Measurements from ENCODE around the gene RGS19.

RGS19 gene

DNA sequence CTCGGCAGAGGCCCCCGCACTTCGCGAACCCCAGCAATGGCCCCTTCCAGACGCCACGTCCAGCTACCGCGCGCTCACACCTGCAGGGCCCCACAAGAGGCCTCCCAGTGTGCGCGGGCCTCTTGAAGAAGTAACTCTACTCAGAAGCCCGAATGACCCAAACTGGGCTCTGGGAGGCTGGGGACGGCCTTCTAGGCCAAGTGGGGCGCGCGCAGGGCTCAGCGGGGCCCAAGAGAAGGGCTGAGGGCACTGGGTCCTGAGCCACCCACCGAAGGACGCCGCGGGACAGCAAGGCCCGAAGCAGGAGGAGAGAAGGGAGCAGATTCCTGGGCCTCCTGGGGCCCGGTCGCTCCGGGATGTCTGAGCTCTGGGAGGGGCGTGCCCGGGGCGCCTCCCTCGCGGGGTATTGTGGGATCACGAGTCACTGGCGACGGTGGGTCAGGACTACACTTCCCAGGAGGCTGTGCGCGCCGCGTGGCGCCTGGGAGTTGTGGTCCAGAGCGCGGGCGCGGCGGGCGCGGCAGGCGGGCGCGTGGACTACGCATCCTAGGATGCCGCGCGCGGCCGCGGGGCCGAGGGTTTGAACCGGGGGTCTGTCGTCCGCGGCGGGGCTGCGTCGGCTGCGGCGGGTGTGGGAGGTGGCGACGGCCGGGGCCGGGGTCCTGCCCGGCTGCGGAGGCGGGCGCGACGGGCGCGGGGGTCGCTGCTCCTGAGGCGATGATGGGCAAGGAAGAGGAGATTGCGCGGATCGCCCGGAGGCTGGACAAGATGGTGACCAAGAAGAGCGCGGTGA, 16.5 kb downstream of the RGS19 start, which contains the start of gene TCEA2:
TCEA2 (plus strand) TSS at position 603 of the 793 bp plus-strand sequence; CDS start at position 718, 115 bp downstream.
- DNase-seq, result peak; percentile 88

DNA sequence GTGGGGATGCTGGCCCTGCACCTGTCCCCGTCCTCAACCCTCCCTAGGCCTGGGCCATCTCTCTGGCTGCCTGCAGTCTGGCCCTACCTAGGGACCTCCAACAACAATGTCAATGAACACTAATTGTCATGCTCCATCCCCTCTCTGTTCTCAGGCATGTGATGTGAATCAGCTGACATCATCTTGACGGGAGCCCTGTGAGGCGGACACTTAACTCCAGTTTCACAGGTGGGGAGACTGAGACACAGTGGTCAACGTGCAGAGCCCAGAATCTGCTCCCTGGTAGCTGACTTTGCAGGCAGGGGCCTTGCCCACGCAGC, 17.1 kb downstream of the RGS19 start:
- no peak for DNase-seq

DNA sequence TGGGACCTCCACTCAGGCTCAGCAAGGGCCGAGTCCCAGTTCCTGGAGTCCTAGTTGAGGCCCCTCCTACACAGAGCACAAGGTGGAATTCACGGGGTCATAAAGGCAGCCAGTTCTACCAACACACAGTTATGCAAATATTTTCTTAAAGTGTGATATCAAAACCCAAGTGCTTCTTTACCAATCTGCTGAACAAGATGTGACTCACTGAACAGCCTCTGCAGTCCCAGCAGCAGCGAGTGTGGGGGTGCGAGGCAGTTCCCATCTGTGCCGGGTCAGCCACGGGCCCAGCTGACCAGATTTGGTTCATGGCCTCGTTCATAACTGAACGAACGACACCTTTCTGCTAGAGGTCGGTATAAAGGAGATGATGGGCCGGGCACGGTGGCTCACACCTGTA, 20.8 kb downstream of the RGS19 start:
- no peak for DNase-seq

DNA sequence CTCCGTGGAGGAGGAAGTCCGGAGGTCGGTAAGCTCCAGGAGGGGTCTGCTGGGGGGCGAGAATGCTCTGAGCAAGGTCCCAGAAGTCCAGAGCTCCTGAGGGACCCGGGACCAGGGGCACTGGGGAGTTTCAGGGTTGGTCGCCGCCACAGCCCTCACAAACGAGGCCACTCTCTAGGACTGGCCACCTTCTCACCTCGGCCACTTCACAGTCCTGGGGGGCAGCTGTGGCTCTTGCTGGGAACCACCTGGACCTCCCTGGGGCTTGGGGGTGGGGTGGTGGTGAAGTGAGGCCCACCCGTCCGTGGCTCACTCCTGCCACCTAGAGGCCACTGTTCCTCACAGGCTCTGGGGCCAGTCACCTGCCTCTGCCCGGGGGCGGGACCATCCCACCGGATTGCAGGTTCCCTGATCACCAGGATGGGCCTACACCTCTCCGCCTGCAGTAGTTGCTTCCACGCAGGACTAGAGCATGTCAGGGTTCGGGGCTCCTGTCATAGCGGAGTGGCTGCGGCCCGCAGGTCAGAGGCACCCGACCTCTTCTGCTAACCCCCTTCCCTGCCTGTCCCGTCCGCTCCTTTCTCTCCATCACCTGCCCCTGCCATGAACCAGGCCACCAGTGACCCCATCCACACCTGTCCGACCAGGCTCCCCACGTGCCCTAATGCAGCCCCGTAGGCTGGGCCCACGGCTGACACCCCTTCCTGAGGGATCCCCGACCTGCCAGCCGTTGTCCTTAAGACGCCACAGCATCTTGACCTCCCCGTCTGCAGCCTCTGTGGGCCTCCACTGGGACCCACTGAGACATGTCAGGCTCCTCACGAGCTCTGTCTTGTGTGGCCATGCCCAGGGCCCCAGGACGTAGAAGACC, 21.5 kb downstream of the RGS19 start:
- DNase-seq, result peak; percentile 81

DNA sequence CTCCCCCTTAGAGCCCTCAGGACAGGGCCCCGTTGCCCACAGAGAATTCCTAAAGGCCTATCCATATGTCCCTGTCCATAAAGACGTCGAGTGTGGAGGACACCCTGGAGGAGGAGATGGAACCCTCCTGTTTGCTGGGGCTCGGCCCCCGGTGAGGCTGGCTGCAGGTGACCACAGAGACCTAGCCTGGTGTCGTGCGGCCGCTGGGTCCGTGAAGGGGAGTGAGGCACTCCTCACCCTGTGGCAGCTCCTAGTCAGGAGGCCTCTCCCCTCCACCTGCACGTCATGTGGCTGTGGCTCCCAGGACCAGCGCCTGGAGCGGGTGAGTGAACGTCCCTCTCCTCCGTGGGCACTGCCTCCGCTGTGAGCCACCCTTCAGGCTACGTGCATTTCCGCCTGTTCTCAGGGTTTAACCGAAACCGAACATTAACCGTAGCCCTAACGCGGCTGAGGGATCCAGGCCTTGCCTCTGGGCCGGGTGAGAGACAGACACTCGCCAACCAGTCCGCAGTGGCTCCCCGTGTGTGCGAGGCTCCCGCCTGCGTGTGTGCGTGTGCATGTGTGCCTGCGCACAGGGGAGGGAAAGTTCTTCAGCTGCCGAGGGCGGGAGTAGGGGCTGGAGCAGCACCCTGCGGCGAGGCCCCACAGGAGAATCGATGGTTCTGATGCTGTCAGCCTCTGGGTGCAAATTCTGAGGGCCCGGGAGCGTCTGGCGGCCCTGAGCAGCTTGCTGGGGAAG, 22.3 kb downstream of the RGS19 start:
- no peak for DNase-seq

DNA sequence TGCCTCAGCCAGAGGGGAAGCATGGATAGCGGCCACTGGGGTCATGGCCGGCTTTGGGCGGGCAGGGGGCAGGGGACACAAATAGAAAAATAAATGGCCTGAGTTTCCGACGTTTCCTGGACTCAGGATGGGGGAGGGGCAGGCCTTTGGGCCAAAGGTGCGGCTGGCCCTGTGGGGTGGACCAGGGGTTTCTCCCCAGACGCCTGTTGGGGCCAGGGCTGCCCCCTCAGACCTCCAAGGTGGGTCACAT, 22.8 kb downstream of the RGS19 start:
- no peak for DNase-seq

DNA sequence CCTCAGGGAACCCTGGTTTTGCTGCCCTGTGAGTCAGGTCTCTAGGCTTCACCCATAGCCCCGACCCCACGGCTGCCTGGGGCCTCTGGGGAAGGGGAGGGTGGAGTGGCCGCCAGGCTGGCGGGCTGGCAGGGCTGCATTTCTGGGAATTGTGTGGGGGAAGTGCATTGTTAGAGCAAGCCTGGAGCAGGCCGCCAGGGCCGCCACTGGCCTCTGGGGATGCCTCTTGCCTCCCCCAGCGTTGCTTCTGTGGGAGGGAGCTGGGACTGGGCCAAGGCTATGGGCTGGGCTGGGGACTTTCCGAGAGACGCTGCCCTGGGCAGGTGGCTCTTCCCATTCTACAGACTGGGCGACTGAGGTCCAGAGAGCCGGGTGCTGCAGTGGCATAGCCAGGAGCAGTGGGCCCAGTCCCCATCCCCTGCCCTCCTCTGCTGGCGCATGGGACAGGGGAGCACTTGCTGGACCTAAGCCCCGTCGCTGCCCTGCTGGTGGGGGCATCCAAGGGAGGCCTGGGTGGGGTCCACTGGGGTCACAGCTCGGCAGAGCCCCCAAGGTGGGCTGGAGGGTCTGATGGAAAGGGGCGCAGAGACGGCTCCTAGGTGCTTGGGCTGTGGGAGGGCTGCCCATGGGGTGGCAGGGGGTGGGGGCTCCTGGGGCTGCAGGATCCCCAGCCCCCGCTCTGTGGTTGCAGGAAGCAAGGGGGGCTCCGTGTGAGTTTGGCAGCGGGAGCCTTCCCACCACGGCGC, 23.3 kb downstream of the RGS19 start:
- no peak for DNase-seq

DNA sequence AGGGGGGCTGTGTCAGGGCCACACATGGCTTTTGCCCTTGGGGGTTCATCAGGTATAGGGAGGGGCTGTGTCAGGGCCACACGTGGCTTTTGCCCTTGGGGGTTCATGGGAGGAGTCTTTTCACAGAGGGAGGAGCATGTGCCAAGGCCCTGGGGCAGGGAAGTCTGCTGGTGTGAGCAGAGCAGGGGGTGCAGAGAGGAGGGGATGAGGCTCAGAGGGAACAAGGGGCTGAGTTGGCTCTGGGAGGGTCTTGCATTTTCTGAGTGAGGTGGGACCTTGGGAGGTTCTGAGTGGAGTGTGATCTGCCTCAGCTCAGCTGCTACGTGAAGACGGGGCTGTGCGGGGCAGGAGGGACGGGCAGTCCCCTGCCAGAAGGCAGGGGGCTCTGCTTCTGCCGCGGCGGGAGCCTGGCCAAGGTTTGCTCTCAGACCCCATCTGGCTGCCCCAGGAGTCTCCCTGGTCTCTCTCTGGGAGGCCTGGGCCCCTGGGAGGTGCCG, 23.9 kb downstream of the RGS19 start:
- no peak for DNase-seq

DNA sequence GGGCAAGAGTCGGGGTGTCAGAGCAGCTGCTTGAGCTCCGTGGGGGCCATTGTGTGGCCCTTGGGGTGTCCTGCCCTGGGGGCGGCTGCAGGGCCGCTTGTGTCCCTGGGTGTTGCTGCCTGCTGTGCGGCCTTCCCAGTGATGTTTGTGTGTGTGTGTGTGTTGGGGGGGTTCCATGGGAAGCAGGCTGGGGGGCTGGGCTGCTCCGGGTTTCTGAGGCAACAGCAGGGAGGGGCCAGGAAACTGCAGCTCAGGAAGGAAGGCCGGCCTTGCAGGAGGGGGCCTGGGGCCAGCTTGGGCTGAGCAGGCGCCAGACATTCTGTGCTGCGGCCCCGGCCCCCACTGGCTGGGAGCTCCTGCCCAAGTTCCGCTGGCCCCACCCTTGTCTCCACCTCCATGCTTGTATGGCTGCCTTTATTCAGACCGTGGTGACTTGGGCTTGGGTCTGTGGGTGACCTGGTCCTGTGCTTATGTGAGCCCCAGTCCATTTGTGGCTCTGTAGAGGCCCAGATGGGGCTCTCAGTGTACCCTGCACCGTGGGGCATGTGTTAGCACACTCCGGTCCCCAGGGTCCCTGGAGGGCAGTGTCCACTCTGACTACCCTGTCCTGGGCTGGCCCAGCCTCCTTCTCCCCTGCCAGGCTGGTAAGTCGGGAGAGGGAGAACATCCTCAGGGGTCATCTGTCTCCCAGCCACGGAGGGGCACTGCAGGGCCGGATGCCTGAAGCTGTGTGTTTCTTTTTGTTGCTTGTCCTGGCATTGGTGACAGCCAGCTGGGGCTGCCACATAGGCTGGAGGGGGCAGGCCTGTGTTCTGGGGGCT, 25.3 kb downstream of the RGS19 start:
- no peak for DNase-seq

DNA sequence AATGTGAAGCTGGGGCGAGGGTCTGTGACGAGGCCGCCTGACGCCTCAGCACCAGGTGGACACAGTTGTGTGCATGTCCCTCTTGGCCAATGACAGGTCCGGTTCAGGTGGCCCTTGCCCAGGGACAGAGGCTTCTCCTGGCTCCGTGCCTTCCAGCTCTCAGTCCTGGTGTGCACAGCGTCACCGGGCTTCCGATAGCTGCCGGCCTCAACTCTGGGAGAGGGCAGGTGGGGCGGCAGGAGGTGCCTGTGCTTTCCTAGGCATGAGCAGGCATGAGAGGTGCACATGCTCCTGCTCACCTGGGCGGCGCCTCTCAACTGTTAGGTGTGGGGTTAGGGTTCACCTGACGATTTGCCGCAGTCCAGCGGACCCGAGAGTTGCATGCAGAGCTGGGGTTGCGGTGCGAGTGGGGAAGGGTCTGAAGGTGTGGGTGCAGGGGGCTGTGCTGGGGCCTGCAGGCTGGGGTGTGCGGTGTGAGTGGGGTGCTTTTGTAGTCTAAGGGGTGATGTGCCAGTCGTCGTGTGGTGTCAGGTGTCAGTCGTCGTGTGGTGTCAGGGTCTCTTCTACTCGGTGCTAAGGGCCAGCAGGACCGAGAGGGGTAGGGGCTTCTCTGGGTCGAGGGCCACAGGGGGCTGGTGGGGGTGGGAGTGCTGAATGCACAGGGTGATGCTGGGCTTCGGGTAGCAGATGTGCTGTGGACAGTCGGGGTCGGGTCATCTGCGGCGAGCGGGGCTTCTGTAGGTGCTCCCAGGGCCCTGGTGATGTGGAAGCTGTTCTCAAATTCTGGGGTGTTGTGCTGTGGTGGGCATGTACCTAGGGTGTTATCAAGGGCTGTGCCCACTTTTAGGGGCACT, 26.1 kb downstream of the RGS19 start:
- no peak for DNase-seq

DNA sequence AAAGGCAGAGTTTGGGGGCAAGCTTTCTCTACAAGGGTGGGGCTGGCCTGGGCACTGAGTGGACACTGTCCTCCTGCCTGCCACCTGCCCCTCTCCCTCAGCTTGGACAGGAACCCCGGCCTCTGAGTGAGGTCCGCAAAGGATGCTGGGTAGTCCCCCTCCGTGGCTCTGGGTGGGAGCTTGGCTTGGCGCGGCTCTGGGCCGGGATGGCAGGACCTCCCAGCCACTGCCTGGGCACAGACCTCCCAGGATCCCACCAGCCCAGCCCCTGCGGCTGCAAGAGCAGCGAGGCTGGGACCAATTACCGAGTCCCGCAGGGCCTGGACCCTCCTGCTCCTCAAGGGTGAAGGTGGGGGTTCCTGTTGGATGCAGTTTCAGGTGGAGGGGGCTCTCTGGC, 27.0 kb downstream of the RGS19 start:
- no peak for DNase-seq

DNA sequence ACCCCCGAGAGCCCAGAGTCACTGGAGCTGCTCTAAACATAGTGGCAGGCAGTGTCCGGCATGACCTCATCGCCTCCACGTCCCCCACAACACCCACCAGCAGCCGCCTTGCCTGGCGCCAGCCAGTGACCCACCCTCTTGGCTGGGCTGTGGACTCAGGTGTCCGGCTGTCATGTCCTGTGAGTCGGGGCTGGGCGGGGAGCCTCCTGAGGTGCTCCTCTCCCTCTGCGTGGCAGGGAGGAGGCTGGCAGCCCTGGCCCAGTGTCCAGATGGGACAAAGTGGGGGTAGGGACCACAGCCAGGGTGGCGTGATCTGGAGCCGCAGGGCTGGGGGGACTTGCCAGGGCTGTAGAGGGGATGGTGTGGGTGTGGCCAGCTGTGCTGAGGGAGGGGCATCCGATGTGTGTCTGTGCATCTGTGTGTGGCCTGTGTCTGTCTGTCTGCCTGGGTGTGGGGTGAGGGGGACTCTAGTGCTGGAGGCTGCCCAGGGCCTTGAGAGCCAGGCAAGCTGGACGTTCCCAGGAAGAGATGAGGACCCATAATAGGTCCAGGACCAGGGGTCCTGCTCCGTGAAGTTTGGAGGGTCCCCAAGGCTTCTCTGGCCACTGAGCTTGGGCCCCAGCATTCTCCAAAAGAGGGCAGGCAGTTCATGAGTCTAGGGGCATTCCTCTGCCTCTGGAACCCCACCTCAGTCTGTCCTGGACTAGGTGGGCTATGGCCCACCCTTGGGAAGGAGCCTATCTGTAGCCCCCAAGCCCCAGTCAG, 27.6 kb downstream of the RGS19 start:
- no peak for DNase-seq

DNA sequence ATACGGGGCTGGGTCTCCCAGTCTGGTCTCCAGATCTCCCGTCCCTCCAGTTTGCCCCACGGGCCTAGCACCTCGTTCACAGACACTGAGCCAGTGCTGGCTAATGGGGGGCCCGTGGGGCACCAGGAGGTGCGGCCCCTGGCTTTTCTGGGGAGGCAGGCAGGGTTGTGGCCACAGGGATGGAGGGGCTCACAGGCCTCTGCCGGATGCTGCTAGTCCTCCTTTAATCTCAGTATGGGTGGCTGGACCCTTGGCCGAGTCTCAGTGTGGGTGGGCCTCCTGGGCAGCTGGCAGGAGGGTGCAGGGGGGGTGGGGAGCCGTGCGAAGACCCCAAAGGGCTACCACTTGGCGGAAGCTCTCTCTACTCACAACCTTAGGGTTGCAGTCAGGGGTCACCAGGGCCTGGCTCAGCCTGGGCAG, 28.3 kb downstream of the RGS19 start:
- DNase-seq, result no peak

DNA sequence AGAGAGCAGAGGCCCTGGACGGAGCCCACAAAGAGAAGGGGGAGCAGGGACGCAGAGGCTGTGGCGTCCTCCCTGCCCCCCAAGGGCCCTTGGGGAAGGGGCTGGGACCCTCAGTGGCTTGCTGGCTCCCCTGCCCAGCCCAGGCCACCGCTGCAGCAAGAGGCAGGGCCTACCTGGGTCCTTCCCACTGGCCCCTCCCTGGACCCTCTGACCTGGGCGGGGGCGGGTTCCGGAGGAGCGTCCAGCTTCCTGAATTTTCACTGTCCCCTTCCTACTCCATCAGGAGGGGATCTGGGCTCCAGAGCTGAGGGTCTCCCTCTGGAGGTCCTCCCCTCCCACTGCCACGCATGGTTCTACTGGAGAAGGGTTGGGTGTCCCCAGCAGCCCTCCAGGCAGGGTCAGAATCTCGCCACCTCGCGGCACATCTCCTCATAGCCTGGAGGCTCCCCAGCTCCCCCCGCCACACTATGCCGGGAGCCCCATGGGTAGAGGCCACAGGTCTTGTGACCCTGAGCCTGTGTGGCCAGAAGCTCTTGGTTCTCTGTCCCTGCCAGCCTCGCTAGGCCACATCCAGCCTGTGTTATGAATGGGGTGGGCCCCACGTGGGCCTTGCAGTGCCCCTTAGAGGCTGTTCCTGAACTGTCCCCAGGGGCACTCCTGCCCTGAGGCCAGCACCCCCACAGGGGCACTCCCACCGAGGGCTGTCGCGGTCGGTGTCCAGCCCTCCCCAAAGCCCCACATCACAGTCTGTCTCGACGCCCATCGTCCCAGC, 28.9 kb downstream of the RGS19 start:
- DNase-seq, result no peak

DNA sequence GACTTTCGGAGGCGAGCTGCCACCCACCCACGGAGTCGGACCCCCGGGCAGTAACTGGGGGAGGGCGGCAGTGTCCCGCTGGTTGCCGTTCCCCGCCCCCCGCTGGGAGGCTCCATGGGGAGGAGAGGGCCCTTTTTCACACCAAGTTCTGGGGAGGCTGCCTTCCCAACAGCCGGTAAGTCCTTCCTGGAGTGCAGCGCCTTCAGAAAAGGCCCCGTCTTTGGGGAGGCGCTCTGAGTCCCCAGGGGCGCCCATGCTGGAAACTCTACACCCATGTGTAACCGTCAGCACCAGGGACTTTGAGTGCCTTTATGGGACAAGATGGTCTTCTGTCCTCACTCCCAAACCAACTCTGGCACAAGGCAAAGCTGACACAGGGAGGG, 29.4 kb downstream of the RGS19 start:
- DNase-seq, result no peak

DNA sequence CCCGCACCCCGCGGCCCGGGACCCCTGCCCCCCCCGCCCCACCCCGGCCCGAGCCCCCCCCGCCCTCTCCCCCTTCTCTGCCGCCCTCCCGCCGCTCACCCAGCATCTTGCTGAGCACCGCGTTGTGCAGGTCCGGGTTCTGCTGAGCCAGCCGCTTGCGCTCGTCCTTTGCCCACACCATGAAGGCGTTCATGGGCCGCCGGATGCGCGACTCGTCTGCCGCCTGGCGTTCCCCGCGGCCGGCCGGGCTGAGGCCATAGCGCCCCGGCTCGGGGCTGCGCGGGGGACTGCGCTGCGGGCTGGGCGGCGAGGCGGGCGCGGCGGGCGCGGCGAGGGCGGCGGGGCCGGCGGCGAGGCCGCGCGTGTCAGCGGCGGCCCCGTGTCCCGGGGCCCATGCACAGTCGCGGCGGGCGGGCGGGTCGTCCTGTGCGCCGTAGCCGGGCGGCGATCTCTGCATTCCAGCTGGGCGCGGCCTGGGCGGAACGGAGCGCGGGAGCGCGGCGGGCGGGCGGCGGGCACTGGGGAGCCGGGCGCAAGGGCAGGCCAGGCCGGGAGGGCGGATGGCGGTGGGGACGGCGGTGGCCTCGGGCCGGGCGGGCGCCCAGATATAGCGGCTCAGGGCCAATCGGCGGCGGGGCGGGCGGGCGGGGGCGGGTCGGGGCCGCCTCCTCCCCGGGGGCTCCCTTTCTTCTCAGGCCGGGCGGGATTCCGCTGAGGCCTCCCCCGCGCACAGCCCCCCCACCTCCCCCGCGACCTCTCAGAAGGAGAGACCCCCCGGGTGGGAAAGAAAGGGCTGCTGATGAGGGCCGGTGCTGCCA, 30.0 kb downstream of the RGS19 start, which contains the start of gene SOX18:
SOX18 (minus strand) TSS at position 580 of the 818 bp plus-strand sequence; CDS start at position 457, 123 bp downstream.
- no peak for DNase-seq

DNA sequence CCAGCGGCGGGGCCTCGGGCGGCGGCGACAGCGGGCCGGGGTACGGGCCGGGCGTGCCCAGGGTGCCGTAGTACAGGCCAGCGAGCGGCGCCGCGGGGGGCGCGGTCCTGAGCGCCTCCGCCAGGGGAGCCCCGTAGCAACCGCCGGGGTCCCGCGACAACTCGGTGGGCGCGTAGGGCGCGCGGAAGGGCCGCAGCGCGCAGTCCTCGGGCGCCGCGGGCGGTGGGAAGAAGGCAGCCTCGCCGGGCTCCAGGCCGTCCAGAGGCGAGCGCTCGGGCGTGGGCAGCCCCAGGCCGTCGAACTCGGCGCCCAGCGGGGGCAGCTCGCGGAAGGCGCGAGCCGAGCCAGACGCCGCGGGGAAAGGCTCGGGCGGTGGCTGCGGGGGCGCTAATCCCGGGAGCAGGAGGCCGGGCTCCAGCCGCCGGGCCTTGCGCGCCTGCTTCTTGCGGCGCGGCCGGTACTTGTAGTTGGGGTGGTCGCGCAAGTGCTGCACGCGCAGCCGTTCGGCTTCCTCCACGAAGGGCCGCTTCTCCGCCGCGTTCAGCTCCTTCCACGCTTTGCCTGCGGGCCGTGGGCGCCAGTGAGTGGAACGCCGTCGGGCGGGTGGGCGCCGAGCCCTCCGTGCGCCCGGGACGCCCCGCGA, 30.8 kb downstream of the RGS19 start:
- DNase-seq, result no peak

DNA sequence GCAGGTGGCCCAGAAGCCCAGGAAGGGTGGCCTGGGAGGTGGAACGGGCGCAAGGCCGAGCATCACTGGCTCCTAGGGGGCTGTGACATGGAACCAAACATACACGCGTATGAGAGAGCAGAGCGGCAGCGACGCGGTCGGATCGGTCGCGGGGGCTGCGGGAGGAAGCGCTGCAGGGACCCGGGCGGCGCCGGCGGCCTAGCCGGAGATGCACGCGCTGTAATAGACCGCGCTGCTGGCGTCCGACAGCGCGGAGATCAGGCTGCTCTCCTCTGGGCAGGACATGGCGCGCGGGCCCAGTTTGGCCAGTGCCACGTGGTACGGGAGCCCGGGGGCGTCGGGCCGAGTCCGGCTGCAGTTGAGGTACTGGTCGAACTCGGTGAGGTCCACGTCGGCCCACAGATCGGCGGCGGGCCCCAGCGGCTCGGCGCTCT, 31.3 kb downstream of the RGS19 start:
- DNase-seq, result no peak
